ENCODE measurements around the gene CHCHD5.

The CHCHD5 gene

DNA sequence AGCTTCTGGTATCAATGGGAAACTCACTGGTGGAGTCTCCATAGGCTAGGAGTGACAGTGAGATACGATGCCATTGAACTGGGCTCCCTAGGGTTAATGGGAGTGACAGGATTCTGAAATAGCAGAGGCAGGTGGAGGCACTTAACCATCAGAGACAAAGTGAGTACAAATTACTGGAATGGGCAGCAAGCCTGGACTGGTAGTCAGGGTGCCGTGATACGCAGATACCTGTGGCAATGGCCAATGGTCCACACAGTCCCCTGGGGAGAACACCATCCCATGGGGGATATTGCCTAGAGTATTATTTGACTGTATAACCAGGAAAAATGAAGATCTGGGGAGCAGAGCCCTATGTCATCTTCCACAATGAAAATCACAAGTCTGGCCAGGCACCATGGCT is 17.3 kb downstream of the CHCHD5 start:
- H3K36me3 ChIP-seq (ENCODE audit: control insufficient read depth, low read length): no peaks in the 10 kb centered on the region
- H3K4me1 ChIP-seq (ENCODE audit: control insufficient read depth, low read length): peaks cover 5% of the 10 kb centered on the region; the same call in 1 of the 2 replicates
- no peaks in the 10 kb centered on the region for H3K9me3 ChIP-seq (ENCODE audit: control insufficient read depth, insufficient read depth, low read length)
- TF ChIP-seq, protein P1, sequence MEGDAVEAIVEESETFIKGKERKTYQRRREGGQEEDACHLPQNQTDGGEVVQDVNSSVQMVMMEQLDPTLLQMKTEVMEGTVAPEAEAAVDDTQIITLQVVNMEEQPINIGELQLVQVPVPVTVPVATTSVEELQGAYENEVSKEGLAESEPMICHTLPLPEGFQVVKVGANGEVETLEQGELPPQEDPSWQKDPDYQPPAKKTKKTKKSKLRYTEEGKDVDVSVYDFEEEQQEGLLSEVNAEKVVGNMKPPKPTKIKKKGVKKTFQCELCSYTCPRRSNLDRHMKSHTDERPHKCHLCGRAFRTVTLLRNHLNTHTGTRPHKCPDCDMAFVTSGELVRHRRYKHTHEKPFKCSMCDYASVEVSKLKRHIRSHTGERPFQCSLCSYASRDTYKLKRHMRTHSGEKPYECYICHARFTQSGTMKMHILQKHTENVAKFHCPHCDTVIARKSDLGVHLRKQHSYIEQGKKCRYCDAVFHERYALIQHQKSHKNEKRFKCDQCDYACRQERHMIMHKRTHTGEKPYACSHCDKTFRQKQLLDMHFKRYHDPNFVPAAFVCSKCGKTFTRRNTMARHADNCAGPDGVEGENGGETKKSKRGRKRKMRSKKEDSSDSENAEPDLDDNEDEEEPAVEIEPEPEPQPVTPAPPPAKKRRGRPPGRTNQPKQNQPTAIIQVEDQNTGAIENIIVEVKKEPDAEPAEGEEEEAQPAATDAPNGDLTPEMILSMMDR (IDR thresholded peaks at IDR 0.05; ENCODE audit: low read depth, low read length, poor library complexity, severe bottlenecking): no peak
- TF ChIP-seq EZH2phosphoT487 (IDR thresholded peaks at IDR 0.05; ENCODE audit: borderline replicate concordance, low read length): no peak
- no peak overlapping the region for H3K4me2 ChIP-seq (ENCODE audit: low read length)
- H3K27ac ChIP-seq (ENCODE audit: low read depth, low read length): no peak overlapping the region
- H3K4me3 ChIP-seq (ENCODE audit: low read length): no peak overlapping the region
- no peaks in the 10 kb centered on the region for H3F3A ChIP-seq (ENCODE audit: control insufficient read depth, insufficient read depth)
- H3K9me2 ChIP-seq (replicated peaks; ENCODE audit: control insufficient read depth, low read length): no peaks in the 10 kb centered on the region
- no peaks in the 10 kb centered on the region for H4K20me1 ChIP-seq (ENCODE audit: control insufficient read depth, insufficient read depth, low read depth, low read length)
- no peaks in the 10 kb centered on the region for H3K79me2 ChIP-seq (ENCODE audit: control insufficient read depth, low read length)
- H3K27me3 ChIP-seq (ENCODE audit: control insufficient read depth, low read length): no peaks in the 10 kb centered on the region

DNA sequence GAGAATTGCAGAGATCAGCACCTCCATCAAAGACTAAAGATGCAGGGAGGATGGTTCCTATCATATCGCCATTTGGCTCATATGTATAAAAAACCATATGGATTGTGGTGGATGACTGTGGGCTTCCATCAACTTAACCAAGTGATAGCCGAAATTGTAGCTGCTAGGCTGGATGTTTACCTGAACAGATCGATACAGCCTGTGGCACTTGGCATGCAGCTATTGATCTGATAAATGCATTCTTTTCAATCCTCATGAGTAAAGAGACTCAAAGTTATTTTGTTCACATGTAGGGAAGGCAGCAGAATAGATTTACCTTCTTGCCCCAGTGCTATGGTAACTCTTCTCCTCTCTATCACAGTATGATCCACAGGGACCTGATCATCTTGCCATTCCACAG is 18.5 kb downstream of the CHCHD5 start:
- Histone ChIP-seq H3K9me3 (ENCODE audit: control insufficient read depth, insufficient read depth, low read length) (no peaks in the 10 kb centered on the region), H3K79me2 (ENCODE audit: control insufficient read depth, low read length) (no peaks in the 10 kb centered on the region), H3K4me1 (ENCODE audit: control insufficient read depth, low read length) (peaks cover 5% of the 10 kb centered on the region; the same call in 1 of the 2 replicates), H3K36me3 (ENCODE audit: control insufficient read depth, low read length) (no peaks in the 10 kb centered on the region), H3K9me2 (replicated peaks; ENCODE audit: control insufficient read depth, low read length) (no peaks in the 10 kb centered on the region), H3K27me3 (ENCODE audit: control insufficient read depth, low read length) (no peaks in the 10 kb centered on the region), H3K4me3 (ENCODE audit: low read length) (no peak overlapping the region), H3K4me2 (ENCODE audit: low read length) (no peak overlapping the region), H3F3A (ENCODE audit: control insufficient read depth, insufficient read depth) (no peaks in the 10 kb centered on the region), H4K20me1 (ENCODE audit: control insufficient read depth, insufficient read depth, low read depth, low read length) (no peaks in the 10 kb centered on the region), H3K27ac (ENCODE audit: low read depth, low read length) (no peak overlapping the region)
- TF ChIP-seq, protein P1 (IDR thresholded peaks at IDR 0.05; ENCODE audit: low read depth, low read length, poor library complexity, severe bottlenecking): no peak
- no peak for TF ChIP-seq EZH2phosphoT487 (IDR thresholded peaks at IDR 0.05; ENCODE audit: borderline replicate concordance, low read length)

GRCh38 chr2:112603731-112604130 is 19.3 kb downstream of the CHCHD5 start:
- Histone ChIP-seq H3K4me2 (ENCODE audit: low read length) (no peak overlapping the region), H3K36me3 (ENCODE audit: control insufficient read depth, low read length) (no peaks in the 10 kb centered on the region), H3K9me3 (ENCODE audit: control insufficient read depth, insufficient read depth, low read length) (no peaks in the 10 kb centered on the region), H3F3A (ENCODE audit: control insufficient read depth, insufficient read depth) (no peaks in the 10 kb centered on the region), H3K79me2 (ENCODE audit: control insufficient read depth, low read length) (no peaks in the 10 kb centered on the region), H3K27me3 (ENCODE audit: control insufficient read depth, low read length) (no peaks in the 10 kb centered on the region), H3K4me3 (ENCODE audit: low read length) (no peak overlapping the region), H3K9me2 (replicated peaks; ENCODE audit: control insufficient read depth, low read length) (no peaks in the 10 kb centered on the region), H3K4me1 (ENCODE audit: control insufficient read depth, low read length) (peaks cover 5% of the 10 kb centered on the region; the same call in 1 of the 2 replicates), H3K27ac (ENCODE audit: low read depth, low read length) (no peak overlapping the region), H4K20me1 (ENCODE audit: control insufficient read depth, insufficient read depth, low read depth, low read length) (no peaks in the 10 kb centered on the region)
- no peak for TF ChIP-seq EZH2phosphoT487 (IDR thresholded peaks at IDR 0.05; ENCODE audit: borderline replicate concordance, low read length)
- TF ChIP-seq, protein P1 (IDR thresholded peaks at IDR 0.05; ENCODE audit: low read depth, low read length, poor library complexity, severe bottlenecking): no peak

Measured in DOHH2 (cell line).